HG02642 (cell line): ENCODE results near the gene POU2F3.

Experiments
- ATAC-seq: cut with Tn5 transposase; IDR thresholded peaks from one replicate; pipeline ENCODE4 v1.9.1; 2021; ENCODE audit warnings: mild to moderate bottlenecking; ENCODE audit not compliant: unreplicated experiment, poor library complexity

Gene POU2F3

DNA sequence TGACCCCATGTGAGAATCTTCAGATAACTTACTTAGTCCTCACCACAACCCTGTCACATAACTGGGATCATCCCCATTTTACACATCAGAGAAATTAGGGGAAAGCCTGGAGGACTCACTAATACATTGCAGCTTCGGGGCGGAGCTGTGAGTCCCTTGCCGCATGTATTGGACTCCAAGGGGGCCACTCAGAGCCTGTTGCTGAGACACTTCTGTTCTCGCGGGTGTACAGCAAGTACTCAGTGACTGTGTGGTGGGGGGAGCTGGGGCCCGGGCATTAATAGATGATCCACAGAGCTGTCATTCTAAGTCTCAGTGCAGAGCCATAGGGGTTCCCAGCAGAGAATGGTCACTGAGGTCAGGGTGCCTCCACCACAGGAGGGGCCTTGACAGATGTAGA, 15.6 kb upstream of the POU2F3 start:
- ATAC-seq, result no peak

- ATAC-seq, result no peak
Measured at GRCh38 chr11:120224972-120225909, 14.7 kb upstream of the POU2F3 start.

GRCh38 chr11:120226242-120226641, 13.7 kb upstream of the POU2F3 start:
- no peak for ATAC-seq

GRCh38 chr11:120226714-120227113, 13.2 kb upstream of the POU2F3 start:
- no peak for ATAC-seq

DNA sequence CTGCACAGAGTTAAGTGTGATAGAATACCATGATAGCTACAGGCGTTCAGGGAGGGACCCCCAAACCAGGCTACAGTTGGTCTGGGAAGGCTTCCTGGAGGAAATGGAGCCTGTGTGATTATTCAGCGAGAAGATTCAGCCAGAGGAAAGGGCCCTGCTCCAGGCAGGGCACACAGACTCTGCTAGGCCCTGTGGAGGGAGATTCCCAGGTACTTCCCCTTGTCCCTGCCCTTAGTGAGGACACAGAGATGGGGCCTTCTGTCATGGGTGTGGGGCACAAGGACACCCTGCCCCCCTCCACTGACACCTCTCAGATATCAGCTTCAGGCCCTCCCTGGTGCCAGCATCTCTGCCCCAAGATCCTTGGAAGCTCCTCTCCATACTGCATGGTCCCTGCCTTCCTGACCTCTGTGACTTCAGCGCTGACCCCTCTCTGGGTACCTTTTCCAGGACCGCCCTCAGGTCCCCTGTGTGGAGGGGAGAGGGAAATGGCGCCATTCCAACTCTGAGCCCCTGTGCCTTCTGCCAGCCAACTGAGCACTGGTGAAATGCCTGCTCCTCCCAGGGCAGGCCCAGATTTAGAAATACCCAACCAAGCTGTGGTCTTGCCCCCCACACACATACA, 12.6 kb upstream of the POU2F3 start:
- ATAC-seq, result no peak

- ATAC-seq, result no peak
Measured at GRCh38 chr11:120228794-120229384, 11.1 kb upstream of the POU2F3 start.

DNA sequence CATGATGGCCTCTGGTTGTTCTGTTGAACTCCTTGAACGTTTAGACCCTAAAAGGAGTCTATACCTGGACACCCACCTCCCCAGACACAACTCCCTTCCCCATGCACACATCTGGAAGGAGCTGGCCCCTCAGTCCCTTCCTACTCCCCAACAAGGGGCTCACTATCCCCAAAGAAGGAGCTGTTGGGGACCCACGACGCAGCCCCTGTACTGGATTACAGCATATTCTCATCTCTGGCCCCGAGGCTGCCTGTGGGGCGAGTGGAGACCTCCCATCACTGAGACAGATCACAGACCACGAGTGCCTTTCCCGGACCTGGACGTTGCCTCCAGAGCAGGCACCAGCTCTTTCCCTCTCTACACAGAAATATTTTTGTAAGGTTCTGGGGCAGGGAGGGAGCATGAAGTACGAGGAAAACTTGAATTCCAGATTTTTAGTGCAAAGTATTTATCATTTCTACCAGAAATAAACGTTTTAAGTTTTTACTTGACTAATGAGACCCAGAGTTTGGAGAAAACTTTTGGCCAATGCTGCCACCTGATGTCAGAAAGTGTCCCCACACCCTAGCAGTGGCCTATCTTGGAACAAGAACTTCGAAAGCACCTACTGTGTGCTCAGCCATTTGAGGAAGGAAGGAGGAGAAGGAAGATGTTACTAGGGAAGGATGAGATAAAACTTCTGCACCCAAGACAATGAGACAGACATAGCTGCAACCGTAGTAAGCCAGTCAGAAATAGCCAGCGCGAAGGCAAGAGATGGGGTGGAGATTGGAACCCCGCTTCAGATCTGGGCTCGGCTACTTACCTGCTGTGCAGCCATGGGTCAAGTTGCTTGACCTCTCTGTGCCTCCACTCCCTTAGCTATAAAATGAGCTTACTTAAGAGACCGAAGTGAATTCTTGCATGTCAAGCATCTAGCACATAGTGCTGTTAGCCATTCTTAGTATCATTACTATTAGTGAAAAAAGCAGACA, 10.2 kb upstream of the POU2F3 start:
- no peak for ATAC-seq

- no peak for ATAC-seq
Measured at GRCh38 chr11:120230433-120231071, 9.4 kb upstream of the POU2F3 start.

- ATAC-seq, result no peak
Measured at GRCh38 chr11:120231963-120232362, 8.0 kb upstream of the POU2F3 start.

DNA sequence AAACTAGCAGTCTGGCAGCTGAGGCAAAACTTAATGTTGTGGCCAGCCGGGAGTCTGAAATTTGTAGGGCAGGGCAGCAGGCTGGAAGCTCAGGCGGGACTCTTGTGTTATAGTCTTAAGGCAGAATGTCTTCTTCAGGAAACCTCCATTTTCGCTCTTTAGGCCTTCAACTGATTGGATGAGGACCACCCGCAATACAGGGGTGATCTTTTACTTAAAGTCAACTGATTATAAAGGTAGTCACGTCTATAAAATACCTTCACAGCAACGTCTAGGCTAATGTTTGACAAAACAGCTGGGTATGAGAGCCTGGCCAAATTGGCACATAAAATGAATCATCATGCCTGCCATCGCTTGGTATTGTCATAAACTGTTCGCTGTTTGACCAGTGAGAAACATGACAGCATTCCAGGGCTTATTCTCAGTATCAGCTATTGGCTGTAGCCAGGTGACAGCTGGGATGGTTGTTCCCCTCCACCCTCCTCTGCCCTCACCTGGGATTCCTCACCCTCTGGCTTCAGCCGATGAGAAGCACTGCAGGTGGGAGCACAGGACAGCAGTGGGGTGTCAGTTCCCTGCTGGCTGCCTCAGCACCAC, 6.6 kb upstream of the POU2F3 start:
- ATAC-seq, result no peak

GRCh38 chr11:120235024-120235628, 4.8 kb upstream of the POU2F3 start:
- no peak for ATAC-seq

DNA sequence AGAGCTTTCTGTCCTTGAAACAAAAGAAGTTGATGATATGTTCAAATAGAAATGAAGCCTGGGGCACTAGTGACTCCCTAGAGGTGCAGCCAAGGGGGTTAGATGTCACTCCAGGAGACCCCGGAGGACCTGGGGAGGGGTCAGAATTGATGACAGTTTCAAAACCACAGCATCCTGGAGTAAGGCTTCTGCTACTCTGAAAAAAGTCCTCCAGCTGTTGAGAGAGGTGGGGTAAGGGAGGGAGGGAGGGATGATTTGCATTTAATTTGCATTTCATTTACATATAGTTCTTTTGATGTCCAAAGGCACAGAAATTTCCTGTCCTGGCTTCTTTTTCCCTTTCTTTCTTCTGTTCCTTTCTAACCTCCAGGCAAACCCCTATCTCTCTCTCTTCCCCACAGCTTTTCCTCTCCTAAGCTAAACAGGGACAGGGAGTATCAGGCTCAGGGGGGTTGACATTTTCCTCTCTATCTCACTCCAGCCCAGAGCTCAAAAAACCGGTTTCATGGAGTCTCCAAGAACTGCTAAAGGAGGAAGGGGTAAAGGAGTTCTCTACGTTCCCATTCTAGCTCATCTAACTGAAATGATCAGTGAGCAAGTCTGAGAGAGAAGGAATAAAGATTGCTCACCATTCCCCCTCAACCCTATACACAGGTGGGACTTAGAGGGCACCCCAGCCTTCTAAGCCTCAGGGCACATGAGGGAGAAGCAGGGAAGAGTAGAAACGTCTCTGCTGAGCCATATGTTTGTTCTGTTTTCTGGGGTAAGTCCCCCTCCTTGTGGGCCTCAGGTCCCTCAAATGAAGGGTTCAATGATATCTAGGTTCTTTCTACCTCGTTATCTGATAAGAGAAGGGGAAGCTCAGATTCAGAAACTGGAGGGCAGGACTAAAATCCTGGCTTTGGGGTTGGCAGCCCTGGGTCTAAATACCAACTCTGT, 3.5 kb upstream of the POU2F3 start:
- ATAC-seq, result no peak

DNA sequence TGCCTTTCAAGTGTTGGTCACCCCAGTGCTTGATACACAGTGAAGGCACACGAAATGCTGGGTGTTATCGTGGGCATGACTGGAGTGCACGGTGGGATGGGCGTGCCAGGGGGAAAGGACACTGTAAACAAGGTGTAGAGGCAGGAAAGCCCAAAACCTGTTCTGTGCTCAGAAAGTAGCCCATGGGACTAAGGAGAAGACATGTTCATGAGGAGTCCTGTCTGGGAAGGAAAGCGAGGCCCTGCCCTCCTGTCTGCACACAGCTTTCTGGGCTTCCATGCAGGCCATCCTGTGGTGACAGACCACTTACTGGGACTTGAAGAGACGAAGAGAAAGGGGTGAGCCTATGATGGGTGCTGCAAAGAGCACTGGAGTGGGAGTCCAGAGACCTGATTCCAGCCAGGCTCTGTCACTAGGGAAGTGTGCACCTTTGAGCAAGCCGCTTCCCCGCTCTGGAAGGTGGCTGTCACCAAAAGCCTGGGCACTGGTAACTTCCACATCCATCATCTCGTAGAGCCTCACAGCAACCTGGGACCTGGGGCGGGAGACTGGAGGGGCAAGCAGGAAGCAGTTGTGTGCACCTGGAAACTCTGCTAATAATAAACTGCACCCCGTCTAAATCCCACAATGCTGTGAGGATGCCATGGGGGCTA, 846 bp upstream of the POU2F3 start:
- no peak for ATAC-seq

- no peak for ATAC-seq
Measured at GRCh38 chr11:120240866-120241265, 926 bp downstream of the POU2F3 start.

DNA sequence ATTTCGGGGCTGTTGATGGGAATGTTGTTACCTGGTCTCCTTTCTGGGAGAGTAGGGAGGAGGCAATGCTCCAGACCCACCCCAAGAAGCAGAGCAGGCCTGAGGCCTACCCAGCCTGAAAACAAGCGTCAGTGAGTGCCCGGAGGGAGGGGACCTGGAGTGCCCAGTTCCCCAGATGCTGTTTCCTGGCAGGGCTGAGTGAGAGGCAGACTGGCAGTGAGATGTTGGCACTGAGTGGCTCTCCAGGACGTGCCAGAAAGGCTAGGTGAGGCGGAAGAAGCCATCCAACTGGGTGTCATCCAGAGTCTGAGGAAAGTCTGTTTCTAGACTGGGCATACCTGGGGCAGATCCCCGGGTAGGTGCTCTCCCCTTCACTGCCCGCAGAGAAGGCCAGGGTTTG, 1.3 kb downstream of the POU2F3 start:
- ATAC-seq, result no peak

GRCh38 chr11:120243221-120243620, 3.3 kb downstream of the POU2F3 start:
- no peak for ATAC-seq
